Measurements from ENCODE around the gene NSUN3.
"Not testable (repeated sequence)": the region's sequence is repeated elsewhere in the genome, so short reads cannot be mapped to it uniquely, and the experiment has no call there.

NSUN3 gene

DNA sequence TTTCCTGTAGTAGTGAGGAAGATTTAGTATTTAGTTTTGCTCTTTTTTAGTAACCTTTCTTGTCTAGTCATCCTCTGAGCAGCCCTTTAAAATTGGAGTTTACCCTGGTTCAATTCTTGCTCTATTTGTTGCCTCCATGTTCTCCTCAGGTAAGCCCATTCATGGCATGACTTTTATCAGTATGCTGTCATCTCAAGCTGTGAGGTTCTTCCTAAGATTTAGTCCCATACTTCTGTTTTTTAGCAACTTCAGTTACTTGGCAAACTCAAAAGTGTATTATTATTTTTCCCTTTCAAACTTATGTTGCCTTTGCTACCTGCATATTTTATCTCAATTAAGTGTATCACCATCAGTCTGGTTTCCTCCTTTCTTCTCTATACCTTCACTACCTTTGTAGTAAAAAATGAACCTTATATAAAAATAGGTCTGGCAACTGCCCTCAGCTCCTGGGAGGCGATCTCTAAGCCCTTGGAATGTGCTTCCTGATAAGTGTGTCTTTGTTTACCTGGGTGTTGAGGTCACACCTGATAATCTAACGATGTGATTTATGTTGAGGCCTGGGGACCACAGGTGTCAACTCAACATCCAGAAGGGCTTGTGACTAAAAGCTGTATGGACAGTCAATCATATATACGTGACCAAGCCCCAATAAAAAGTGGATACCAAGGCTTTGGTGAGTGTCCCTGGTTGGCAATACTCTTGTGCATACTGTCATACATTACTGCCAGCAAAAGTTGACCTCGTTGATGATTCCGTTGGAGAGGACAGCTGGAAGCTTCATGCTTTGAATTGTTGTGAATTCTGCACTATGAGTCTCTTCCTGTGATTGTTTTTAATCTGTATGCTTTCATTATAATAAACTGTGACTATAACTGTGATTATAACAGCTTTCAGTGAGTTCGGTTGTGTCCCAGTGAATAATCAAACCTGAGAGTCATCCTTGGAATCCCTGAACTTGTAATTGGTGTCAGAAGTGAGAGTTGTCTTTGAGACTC, 3.9 kb downstream of the NSUN3 start:
- Histone ChIP-seq H3K4me3 (ENCODE audit: low read depth, low read length) (no peak overlapping the region), H3K27me3 (ENCODE audit: insufficient read depth, low read length) (no peaks in the 10 kb centered on the region), H3K36me3 (ENCODE audit: insufficient read depth, low read length) (peaks cover 17% of the 10 kb centered on the region), H3K4me1 (ENCODE audit: control insufficient read depth, insufficient read depth, low read length, unreplicated experiment) (peaks cover 27% of the 10 kb centered on the region), H2AFZ (ENCODE audit: low read length, unreplicated experiment) (no peak overlapping the region), H3K27ac (ENCODE audit: low read depth, low read length) (no peak overlapping the region), H3K79me2 (ENCODE audit: control insufficient read depth, insufficient read depth, low read length, unreplicated experiment) (peaks cover 16% of the 10 kb centered on the region)

DNA sequence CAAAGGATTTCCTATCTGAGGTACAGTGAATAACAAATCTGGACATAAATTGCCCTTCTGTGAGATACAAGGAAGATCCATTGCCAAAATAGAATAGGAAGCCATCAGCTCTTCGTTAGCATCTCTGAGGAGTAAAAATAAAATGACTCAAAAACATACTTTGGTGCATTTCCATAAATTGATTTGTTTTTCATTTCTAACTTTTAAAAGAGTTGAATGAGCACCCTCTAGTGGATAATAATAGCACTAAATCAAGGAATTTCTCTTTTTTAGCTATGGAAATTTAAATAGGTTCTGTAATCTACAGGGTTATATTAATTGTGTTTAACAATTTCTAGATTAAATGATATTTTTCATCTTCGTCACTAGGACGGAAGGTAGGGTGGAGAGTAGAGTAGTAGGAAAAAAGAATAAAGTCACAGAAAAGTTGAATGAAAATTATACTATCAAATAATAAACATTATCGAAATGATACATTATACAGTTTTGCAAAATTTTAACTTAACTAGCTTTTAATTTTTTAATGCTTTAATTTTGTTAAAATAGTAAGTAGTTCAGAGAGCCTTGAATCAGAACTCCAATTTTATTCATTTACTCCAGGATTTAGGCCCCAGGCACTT, 6.4 kb downstream of the NSUN3 start:
- Histone ChIP-seq H3K4me1 (ENCODE audit: control insufficient read depth, insufficient read depth, low read length, unreplicated experiment) (peaks cover 21% of the 10 kb centered on the region), H3K36me3 (ENCODE audit: insufficient read depth, low read length) (peaks cover 17% of the 10 kb centered on the region), H3K4me3 (ENCODE audit: low read depth, low read length) (no peak overlapping the region), H3K27me3 (ENCODE audit: insufficient read depth, low read length) (no peaks in the 10 kb centered on the region), H3K79me2 (ENCODE audit: control insufficient read depth, insufficient read depth, low read length, unreplicated experiment) (peaks cover 8% of the 10 kb centered on the region), H2AFZ (ENCODE audit: low read length, unreplicated experiment) (peak overlapping the region; percentile 66), H3K27ac (ENCODE audit: low read depth, low read length) (no peak overlapping the region)

GRCh38 chr3:94070341-94070911, 7.6 kb downstream of the NSUN3 start:
- Histone ChIP-seq H2AFZ (ENCODE audit: low read length, unreplicated experiment) (no peak overlapping the region), H3K27ac (ENCODE audit: low read depth, low read length) (no peak overlapping the region), H3K4me3 (ENCODE audit: low read depth, low read length) (no peak overlapping the region), H3K27me3 (ENCODE audit: insufficient read depth, low read length) (no peaks in the 10 kb centered on the region), H3K4me1 (ENCODE audit: control insufficient read depth, insufficient read depth, low read length, unreplicated experiment) (peaks cover 12% of the 10 kb centered on the region), H3K36me3 (ENCODE audit: insufficient read depth, low read length) (peaks cover 17% of the 10 kb centered on the region), H3K79me2 (ENCODE audit: control insufficient read depth, insufficient read depth, low read length, unreplicated experiment) (peaks cover 4% of the 10 kb centered on the region)

GRCh38 chr3:94071713-94072284, 8.9 kb downstream of the NSUN3 start:
- Histone ChIP-seq H3K79me2 (ENCODE audit: control insufficient read depth, insufficient read depth, low read length, unreplicated experiment) (peaks cover 4% of the 10 kb centered on the region), H2AFZ (ENCODE audit: low read length, unreplicated experiment) (no peak overlapping the region), H3K36me3 (ENCODE audit: insufficient read depth, low read length) (peaks cover 13% of the 10 kb centered on the region), H3K4me3 (ENCODE audit: low read depth, low read length) (no peak overlapping the region), H3K27me3 (ENCODE audit: insufficient read depth, low read length) (no peaks in the 10 kb centered on the region), H3K27ac (ENCODE audit: low read depth, low read length) (no peak overlapping the region), H3K4me1 (ENCODE audit: control insufficient read depth, insufficient read depth, low read length, unreplicated experiment) (peaks cover 4% of the 10 kb centered on the region)

- Histone ChIP-seq H3K4me3 (ENCODE audit: low read depth, low read length) (no peak overlapping the region), H3K79me2 (ENCODE audit: control insufficient read depth, insufficient read depth, low read length, unreplicated experiment) (peaks cover 4% of the 10 kb centered on the region), H2AFZ (ENCODE audit: low read length, unreplicated experiment) (no peak overlapping the region), H3K4me1 (ENCODE audit: control insufficient read depth, insufficient read depth, low read length, unreplicated experiment) (no peaks in the 10 kb centered on the region), H3K36me3 (ENCODE audit: insufficient read depth, low read length) (no peaks in the 10 kb centered on the region), H3K27ac (ENCODE audit: low read depth, low read length) (no peak overlapping the region), H3K27me3 (ENCODE audit: insufficient read depth, low read length) (no peaks in the 10 kb centered on the region)
Measured at GRCh38 chr3:94076055-94076454, 13.2 kb downstream of the NSUN3 start.

- H3K27ac ChIP-seq (ENCODE audit: low read depth, low read length); H3K27me3 ChIP-seq (ENCODE audit: insufficient read depth, low read length); H3K36me3 ChIP-seq (ENCODE audit: insufficient read depth, low read length); H3K4me3 ChIP-seq (ENCODE audit: low read depth, low read length); H2AFZ ChIP-seq (ENCODE audit: low read length, unreplicated experiment); H3K79me2 ChIP-seq (ENCODE audit: control insufficient read depth, insufficient read depth, low read length, unreplicated experiment); H3K4me1 ChIP-seq (ENCODE audit: control insufficient read depth, insufficient read depth, low read length, unreplicated experiment): not testable (repeated sequence)
Measured at GRCh38 chr3:94080552-94080951, 17.7 kb downstream of the NSUN3 start.

- Histone ChIP-seq H2AFZ (ENCODE audit: low read length, unreplicated experiment) (no peak overlapping the region), H3K27me3 (ENCODE audit: insufficient read depth, low read length) (no peaks in the 10 kb centered on the region), H3K4me1 (ENCODE audit: control insufficient read depth, insufficient read depth, low read length, unreplicated experiment) (no peaks in the 10 kb centered on the region), H3K4me3 (ENCODE audit: low read depth, low read length) (no peak overlapping the region), H3K36me3 (ENCODE audit: insufficient read depth, low read length) (no peaks in the 10 kb centered on the region; the same call in none of the 2 replicates), H3K79me2 (ENCODE audit: control insufficient read depth, insufficient read depth, low read length, unreplicated experiment) (no peaks in the 10 kb centered on the region), H3K27ac (ENCODE audit: low read depth, low read length) (no peak overlapping the region)
Measured at GRCh38 chr3:94081884-94082283, 19.0 kb downstream of the NSUN3 start.

GRCh38 chr3:94082391-94082937, 19.6 kb downstream of the NSUN3 start:
- H3K27me3 ChIP-seq (ENCODE audit: insufficient read depth, low read length): no peaks in the 10 kb centered on the region
- no peak overlapping the region for H3K4me3 ChIP-seq (ENCODE audit: low read depth, low read length)
- no peak overlapping the region for H2AFZ ChIP-seq (ENCODE audit: low read length, unreplicated experiment)
- H3K27ac ChIP-seq (ENCODE audit: low read depth, low read length): no peak overlapping the region
- no peaks in the 10 kb centered on the region; the same call in none of the 2 replicates for H3K36me3 ChIP-seq (ENCODE audit: insufficient read depth, low read length)
- H3K4me1 ChIP-seq (ENCODE audit: control insufficient read depth, insufficient read depth, low read length, unreplicated experiment): no peaks in the 10 kb centered on the region
- no peaks in the 10 kb centered on the region for H3K79me2 ChIP-seq (ENCODE audit: control insufficient read depth, insufficient read depth, low read length, unreplicated experiment)

DNA sequence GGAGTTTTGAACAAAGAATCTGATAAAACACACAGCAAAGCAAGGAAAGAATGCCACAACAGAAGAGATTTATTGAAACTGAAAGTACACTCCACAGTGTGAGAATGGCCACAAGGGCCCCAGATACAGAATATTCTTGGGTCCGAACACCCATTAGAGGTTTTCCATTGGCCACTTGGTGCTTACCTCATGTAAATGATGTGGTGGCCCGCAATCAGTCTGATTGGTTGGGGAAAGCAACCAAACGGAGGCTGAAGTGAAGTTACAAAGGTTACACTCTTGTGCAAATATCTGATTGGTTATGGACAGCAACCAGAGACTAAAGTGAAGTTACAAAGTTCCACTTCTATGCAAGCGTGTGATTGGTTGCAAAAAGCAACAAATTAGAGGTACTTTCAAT, 20.4 kb downstream of the NSUN3 start:
- H3K79me2 ChIP-seq (ENCODE audit: control insufficient read depth, insufficient read depth, low read length, unreplicated experiment): no peaks in the 10 kb centered on the region
- no peak overlapping the region for H3K4me3 ChIP-seq (ENCODE audit: low read depth, low read length)
- H3K27me3 ChIP-seq (ENCODE audit: insufficient read depth, low read length): no peaks in the 10 kb centered on the region
- H3K4me1 ChIP-seq (ENCODE audit: control insufficient read depth, insufficient read depth, low read length, unreplicated experiment): no peaks in the 10 kb centered on the region
- H2AFZ ChIP-seq (ENCODE audit: low read length, unreplicated experiment): peak overlapping the region; percentile 25
- H3K27ac ChIP-seq (ENCODE audit: low read depth, low read length): no peak overlapping the region
- no peaks in the 10 kb centered on the region; the same call in none of the 2 replicates for H3K36me3 ChIP-seq (ENCODE audit: insufficient read depth, low read length)

- Histone ChIP-seq H3K79me2 (ENCODE audit: control insufficient read depth, insufficient read depth, low read length, unreplicated experiment) (no peaks in the 10 kb centered on the region), H3K27ac (ENCODE audit: low read depth, low read length) (no peak overlapping the region), H2AFZ (ENCODE audit: low read length, unreplicated experiment) (no peak overlapping the region), H3K27me3 (ENCODE audit: insufficient read depth, low read length) (no peaks in the 10 kb centered on the region), H3K4me1 (ENCODE audit: control insufficient read depth, insufficient read depth, low read length, unreplicated experiment) (no peaks in the 10 kb centered on the region), H3K36me3 (ENCODE audit: insufficient read depth, low read length) (no peaks in the 10 kb centered on the region; the same call in none of the 2 replicates), H3K4me3 (ENCODE audit: low read depth, low read length) (no peak overlapping the region)
Measured at GRCh38 chr3:94089126-94089525, 26.3 kb downstream of the NSUN3 start.
